ENCODE data around the gene GALK1.
A peak's percentile ranks its signal among the peaks of the same experiment; 100 is the strongest.

The GALK1 gene

GRCh38 chr17:75777296-75777922, 12.4 kb upstream of the GALK1 start:
- H3K27ac ChIP-seq (ENCODE audit: low read depth, low read length) = no peak overlapping the region
- H3K9me3 ChIP-seq (ENCODE audit: control insufficient read depth, insufficient read depth, low read length) = no peaks in the 10 kb centered on the region
- no peaks in the 10 kb centered on the region for H3K9me2 ChIP-seq (replicated peaks; ENCODE audit: control insufficient read depth, low read length)
- peaks cover 20% of the 10 kb centered on the region for H4K20me1 ChIP-seq (ENCODE audit: control insufficient read depth, insufficient read depth, low read depth, low read length)
- peak overlapping the region; percentile 87 for H3K4me3 ChIP-seq (ENCODE audit: low read length)
- H3K4me1 ChIP-seq (ENCODE audit: control insufficient read depth, low read length) = peaks cover 31% of the 10 kb centered on the region
- peaks cover 45% of the 10 kb centered on the region for H3F3A ChIP-seq (ENCODE audit: control insufficient read depth, insufficient read depth)
- no peaks in the 10 kb centered on the region for H3K27me3 ChIP-seq (ENCODE audit: control insufficient read depth, low read length)
- H3K4me2 ChIP-seq (ENCODE audit: low read length) = peak overlapping the region; percentile 80
- peaks cover 40% of the 10 kb centered on the region for H3K36me3 ChIP-seq (ENCODE audit: control insufficient read depth, low read length)
- TF ChIP-seq CTCF (IDR thresholded peaks at IDR 0.05; ENCODE audit: low read depth, low read length, poor library complexity, severe bottlenecking) (no peak), EZH2phosphoT487 (IDR thresholded peaks at IDR 0.05; ENCODE audit: borderline replicate concordance, low read length) (no peak)
- H3K79me2 ChIP-seq (ENCODE audit: control insufficient read depth, low read length) = peaks cover 29% of the 10 kb centered on the region

- Histone ChIP-seq H4K20me1 (ENCODE audit: control insufficient read depth, insufficient read depth, low read depth, low read length) (peaks cover 20% of the 10 kb centered on the region), H3F3A (ENCODE audit: control insufficient read depth, insufficient read depth) (peaks cover 44% of the 10 kb centered on the region), H3K27ac (ENCODE audit: low read depth, low read length) (no peak overlapping the region)
Observed at GRCh38 chr17:75776386-75777295, 11.6 kb upstream of the GALK1 start.

GRCh38 chr17:75774991-75775668, 10.1 kb upstream of the GALK1 start:
- H3K79me2 ChIP-seq (ENCODE audit: control insufficient read depth, low read length) = peaks cover 27% of the 10 kb centered on the region
- peaks cover 40% of the 10 kb centered on the region for H3F3A ChIP-seq (ENCODE audit: control insufficient read depth, insufficient read depth)
- H4K20me1 ChIP-seq (ENCODE audit: control insufficient read depth, insufficient read depth, low read depth, low read length) = peaks cover 20% of the 10 kb centered on the region
- no peaks in the 10 kb centered on the region for H3K9me3 ChIP-seq (ENCODE audit: control insufficient read depth, insufficient read depth, low read length)
- no peak overlapping the region for H3K4me3 ChIP-seq (ENCODE audit: low read length)
- no peaks in the 10 kb centered on the region for H3K9me2 ChIP-seq (replicated peaks; ENCODE audit: control insufficient read depth, low read length)
- H3K4me1 ChIP-seq (ENCODE audit: control insufficient read depth, low read length) = peaks cover 20% of the 10 kb centered on the region
- H3K27me3 ChIP-seq (ENCODE audit: control insufficient read depth, low read length) = no peaks in the 10 kb centered on the region
- H3K4me2 ChIP-seq (ENCODE audit: low read length) = no peak overlapping the region
- TF ChIP-seq CTCF (IDR thresholded peaks at IDR 0.05; ENCODE audit: low read depth, low read length, poor library complexity, severe bottlenecking) (no peak), EZH2phosphoT487 (IDR thresholded peaks at IDR 0.05; ENCODE audit: borderline replicate concordance, low read length) (no peak)
- peaks cover 40% of the 10 kb centered on the region for H3K36me3 ChIP-seq (ENCODE audit: control insufficient read depth, low read length)
- H3K27ac ChIP-seq (ENCODE audit: low read depth, low read length) = no peak overlapping the region

More at GRCh38 chr17:75776386-75777295, 11.6 kb upstream of the GALK1 start:
- Histone ChIP-seq H3K4me1 (ENCODE audit: control insufficient read depth, low read length) (peaks cover 27% of the 10 kb centered on the region), H3K27me3 (ENCODE audit: control insufficient read depth, low read length) (no peaks in the 10 kb centered on the region), H3K79me2 (ENCODE audit: control insufficient read depth, low read length) (peaks cover 27% of the 10 kb centered on the region), H3K9me2 (replicated peaks; ENCODE audit: control insufficient read depth, low read length) (no peaks in the 10 kb centered on the region), H3K4me3 (ENCODE audit: low read length) (no peak overlapping the region), H3K9me3 (ENCODE audit: control insufficient read depth, insufficient read depth, low read length) (no peaks in the 10 kb centered on the region), H3K36me3 (ENCODE audit: control insufficient read depth, low read length) (peaks cover 40% of the 10 kb centered on the region), H3K4me2 (ENCODE audit: low read length) (peak overlapping the region; percentile 80)
- TF ChIP-seq CTCF (IDR thresholded peaks at IDR 0.05; ENCODE audit: low read depth, low read length, poor library complexity, severe bottlenecking) (no peak), EZH2phosphoT487 (IDR thresholded peaks at IDR 0.05; ENCODE audit: borderline replicate concordance, low read length) (no peak)

Data from DOHH2 (cell line).